ENCODE results near the gene CASZ1.

Gene CASZ1

DNA sequence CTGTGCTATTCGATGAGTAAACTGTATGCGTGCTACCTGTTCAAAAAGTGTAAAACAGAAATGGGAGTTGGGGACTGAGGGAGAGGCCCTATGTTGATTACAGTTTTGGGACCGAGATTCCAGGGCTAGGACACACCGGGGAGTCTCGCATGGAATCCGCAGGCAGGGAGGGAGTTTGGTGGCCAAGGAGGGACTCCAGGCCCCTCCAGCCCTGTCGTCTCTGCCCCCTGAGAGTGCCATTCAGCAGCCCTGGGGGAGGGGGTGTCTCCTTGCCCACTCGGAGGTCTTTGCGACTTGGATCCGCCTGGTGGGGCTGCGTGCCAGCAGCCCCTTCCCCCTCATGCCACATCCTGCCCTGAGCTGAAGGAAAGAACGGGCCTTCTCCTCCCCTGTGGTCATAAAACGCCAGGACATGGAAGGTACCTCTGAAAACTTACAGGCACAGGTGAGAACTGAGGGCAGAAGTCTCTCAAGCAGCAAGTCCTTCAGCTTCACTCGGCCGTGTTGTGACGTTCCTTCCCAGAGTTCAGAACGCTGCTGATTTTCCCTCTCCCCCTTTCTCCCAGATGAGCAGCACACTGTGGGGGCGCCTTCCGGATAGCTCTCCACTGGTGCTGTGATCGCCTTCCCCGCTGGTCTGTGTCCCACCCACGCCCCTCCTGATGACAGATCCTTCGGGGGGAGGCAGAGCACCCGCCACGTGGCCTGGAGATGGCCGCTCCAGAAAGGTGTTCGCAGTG, 180.3 kb downstream of the CASZ1 start:
- no peak for DNase-seq

DNA sequence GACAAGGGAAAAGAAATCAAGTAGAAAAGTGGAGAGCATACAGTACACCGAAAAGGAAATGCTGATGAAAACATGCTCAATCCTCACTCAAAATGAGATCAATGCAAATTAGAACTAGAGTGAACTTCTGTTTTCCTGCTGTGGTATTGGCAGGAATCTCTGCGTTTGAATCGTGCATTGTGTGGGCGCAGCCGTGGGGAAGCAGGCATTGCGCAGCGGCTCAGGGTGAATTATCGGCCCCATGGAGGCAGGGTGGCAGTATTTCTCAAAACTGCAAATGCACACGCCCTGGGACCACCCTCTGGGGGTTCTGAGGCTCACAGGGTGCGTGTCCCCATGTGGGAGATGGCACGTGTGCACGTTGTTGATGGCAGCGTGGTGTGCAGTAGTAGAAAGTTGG, 181.1 kb downstream of the CASZ1 start:
- DNase-seq = no peak

DNA sequence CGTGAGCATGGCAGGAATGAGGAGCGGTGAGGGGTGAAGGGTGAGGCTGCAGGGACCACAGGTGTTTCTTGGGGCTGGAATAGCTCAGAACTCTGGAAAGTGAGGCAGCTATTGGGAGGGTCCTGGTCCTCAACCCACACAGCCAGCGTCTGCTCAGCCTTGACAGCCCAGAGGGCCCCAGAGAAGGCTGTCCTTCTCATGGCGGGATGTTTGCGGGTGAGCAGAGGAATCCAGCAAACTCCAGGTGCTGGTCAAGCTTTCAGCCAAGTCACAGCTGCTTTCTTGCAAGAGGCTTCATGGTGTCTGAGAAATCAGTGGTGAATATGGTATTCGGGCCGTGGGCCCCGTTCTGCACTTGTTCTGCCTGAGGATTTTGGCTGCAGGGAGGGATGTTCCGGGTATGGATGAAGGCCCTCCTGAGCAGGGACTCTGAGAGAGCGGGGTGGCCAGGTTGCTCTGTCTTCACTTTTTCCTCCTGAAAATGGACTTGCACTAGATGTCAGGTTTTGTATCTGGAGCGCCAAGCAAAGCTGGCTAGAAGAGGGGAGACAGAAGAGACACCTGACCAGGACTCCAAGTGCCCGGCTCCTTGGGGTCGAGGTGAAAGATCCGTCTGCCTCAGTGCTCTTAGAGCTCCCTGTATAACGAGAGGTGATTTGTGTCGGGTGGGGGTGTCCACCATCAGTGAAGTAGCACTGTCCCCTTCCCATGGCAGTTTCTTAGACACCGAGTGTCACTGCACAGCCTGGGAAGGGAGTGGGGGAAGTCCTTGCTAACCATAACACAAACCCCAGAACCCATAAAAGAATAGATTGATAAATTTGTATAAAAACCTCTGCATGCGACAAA, 181.8 kb downstream of the CASZ1 start:
- no peak for DNase-seq

DNA sequence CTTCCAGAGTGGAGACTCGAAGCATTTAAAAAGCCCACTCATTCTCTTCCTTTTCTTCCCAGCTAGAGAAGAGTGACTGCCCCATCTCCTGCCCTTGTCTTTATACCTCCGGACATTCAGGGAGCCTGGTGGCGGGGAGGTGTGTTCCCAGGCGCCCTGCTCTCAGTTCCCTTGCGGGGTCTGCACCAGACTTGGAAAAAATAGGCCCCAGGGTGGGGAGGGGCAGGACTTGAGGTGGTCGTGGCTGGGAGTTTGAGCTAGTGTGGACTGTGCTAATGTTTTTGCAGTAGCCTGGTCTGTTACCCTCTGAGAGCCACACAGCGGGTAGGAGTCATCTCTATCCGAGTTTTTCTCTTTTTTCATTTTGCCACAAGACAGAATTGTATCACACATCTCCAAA, 182.6 kb downstream of the CASZ1 start:
- DNase-seq = no peak

DNA sequence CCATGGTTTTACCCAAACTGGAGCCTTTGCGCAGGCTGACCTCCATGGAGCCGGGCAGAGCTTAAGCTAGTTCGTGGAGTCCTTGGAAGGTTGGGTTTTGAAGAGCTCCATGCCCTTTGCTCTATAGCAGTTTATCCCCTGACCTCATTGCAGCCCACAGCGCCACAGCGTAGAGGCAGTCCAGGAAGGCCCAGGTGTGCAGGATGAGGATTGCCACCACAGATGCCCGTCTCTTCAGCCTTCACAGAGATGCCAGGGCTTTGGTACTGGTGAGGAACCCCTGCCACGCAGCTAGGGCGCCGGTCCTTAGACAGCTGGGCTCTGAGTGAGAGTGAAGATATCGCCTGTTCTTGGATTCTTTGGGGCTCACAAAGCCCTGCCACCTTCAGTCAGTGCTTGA, 183.1 kb downstream of the CASZ1 start:
- DNase-seq = no peak

DNA sequence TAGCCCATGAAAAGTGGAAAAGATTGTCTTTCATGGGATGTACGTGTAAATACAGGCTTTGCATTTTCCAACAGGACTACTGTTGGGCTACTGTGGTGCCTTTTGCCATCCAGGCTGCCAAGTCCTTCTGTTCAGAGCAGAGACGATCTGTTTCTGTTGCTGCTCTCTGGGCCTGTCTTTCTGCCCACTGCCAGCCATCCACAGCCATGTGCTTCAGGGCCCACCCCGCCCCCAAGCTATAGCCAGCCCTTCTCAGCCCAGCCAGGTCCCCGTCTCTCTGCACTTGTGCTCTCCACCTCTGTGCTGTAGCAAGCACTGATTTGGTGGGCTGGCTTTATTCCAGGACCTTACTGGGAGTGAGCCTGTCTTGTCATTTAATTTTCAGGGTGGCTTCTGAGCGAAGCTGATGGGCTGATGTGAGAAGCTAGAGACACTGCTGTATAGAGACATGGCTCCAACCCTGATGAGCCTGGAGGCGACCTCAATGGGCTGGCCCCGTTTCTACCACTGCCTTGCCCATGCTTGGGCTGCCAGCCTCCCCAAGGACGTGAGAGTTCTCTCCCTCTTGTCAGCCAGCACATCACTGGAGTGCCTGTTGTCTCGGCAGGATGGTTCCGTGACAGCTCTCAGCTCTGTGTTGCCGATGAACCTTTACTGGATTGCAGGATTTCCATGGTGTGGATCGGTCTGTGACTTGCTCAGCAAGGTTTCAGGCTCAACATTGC, 183.8 kb downstream of the CASZ1 start:
- no peak for DNase-seq

DNA sequence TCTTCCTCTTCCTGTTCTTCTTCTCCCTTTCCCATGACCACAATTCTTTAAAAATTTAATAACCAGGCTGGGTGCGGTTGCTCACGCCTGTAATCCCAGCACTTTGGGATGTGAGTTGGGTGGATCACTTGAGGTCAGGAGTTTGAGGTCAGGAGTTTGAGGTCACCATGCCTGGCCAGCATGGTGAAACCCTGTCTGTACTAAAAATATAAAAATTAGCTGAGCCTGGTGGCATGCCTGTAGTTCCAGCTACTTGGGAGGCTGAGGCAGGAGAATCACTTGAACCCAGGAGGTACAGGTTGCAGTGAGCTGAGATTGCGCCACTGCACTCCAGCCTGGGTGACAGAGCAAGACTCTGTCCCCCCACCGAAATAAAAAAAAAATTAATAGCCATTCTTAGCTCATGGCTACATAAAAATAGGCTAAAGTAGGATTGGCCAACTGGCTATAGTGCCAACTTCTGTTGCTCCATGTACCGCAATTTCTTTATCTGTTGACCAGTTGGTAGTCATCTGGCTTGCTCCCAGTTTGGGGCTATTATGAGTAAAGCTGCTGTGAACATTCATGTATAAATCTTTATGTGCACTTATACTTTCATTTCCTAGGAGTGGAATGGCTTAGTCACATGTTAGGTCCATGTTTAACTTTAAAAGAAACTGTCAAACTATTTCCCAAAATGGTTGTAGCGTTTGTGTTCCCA, 185.4 kb downstream of the CASZ1 start:
- DNase-seq = no peak

DNA sequence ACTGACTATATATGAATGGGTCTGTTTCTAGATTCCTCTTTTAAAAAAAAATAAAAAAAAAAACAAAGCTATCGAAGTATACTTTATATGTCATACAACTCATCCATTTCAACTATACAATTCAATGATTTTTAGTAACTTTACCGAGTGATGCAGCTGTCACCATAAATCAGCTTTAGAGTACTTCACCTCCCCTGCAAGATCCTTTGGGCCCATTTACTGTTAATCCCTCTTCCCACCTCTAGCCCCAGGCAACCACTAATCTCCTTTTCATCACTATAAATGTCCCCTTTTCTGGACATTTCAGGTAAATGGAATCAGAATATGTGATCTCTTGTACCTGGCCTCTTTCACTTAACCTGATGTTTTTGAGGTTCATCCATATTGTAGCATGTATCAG, 187.8 kb downstream of the CASZ1 start:
- no peak for DNase-seq

DNA sequence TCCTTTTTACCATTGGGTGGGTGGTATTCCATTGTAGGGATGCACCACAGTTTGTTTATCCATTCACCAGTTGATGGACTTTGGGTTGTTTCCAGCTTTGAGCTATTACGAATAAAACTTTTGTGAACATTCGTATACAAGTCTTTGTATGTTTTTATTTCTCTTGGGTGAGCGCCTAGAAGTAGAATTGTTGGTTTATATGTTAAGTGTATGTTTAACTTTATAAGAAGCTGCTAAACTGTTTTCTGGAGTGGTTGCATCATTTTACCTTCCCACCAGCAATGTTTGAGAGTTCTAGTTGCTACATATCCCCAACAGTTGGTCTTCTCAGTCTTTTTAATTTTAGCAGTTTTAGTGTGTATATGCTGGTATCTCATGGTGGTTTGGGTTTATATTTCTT, 189.2 kb downstream of the CASZ1 start:
- no peak for DNase-seq

DNA sequence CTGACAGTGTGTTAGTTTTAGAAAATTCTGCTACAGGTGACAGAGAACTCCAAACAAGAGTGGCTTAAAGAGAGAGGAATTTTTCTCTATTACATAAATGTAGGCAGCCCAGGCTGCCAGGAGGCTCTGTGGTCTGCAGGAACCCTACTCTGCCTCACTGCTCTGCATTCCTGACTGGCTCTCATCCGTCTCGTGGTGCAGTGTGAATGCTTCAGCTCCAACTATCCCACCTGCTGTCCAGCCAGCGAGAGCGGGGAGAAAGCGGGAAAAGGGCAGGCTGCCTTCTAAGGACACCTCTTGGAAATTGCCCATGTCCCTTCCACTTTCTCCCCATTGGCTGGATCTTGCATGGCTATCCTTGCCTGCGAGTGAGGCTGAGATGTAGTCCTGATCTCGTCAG, 190.4 kb downstream of the CASZ1 start:
- DNase-seq = no peak

DNA sequence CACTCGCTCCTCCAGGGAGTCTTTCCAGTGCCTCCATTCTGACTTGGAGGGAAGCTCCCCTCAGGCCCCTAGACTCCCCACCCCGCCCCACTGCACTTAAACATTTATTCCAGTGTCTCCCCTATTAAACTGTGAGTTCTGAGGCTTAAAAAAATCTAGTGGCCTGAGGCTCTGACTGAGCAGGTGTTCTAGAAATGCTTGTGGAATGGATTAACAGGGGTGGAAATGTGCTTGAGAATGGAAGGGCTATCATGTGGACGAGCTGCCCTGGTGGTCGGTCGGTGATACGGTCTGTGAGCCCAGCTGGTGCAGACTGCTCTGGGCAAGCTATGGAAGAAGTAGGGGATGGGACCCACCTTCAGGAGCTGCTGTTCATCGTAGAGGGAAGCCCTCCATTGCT, 191.5 kb downstream of the CASZ1 start:
- no peak for DNase-seq

DNA sequence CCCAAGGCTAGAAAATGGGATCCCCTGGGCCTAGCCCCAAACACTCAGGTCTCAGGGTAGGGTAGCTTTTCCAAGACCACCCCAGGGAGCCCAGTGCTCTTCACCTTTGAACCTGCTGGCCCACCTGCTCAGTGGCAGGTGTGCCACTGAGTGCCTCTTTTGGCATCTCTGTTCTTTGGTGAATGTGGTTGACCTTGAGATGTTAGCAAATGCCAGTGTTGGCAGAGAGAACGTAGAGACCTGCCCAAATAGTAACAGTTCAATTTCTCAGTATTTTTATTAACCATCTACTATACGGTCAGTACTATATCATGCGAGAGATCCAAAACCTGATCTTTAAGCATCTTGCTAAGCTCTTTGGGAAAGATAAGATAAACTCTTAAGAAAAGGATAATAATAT, 193.5 kb downstream of the CASZ1 start:
- DNase-seq = no peak

DNA sequence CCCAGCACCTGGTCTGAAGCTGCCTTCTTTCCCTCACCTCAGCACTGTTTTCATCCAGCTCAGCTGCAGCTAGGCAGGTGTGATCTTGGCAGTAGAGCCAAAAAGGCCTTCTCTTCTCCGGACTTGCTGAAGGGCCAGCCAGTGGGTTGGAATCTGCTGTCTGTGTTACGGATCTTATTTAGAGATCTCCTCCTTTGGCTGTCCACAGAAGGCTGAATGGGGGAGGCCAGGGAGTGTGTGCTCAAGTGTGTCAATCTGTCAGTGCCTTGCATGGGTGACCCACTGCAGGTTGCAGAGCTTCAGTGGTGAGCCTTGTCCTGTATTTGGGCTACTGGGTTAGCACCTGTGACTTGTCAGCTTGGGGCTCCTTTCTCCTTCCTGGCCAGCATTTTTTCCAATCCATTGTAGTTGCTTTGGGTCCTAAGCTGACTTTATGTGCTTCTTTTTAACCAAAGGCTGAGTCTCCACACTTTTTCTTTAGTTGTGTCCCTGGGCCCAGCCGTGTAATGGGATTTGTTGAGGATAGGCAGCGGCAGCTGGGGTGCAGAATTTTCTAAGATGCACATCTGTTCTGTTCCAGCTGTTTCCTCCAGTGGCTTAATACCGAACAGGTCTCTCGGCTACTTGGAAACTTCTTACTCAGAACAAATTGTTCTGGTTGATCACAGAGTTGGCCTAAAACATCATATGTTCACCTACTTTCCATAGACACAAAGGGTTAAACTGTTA, 194.9 kb downstream of the CASZ1 start:
- DNase-seq = no peak

DNA sequence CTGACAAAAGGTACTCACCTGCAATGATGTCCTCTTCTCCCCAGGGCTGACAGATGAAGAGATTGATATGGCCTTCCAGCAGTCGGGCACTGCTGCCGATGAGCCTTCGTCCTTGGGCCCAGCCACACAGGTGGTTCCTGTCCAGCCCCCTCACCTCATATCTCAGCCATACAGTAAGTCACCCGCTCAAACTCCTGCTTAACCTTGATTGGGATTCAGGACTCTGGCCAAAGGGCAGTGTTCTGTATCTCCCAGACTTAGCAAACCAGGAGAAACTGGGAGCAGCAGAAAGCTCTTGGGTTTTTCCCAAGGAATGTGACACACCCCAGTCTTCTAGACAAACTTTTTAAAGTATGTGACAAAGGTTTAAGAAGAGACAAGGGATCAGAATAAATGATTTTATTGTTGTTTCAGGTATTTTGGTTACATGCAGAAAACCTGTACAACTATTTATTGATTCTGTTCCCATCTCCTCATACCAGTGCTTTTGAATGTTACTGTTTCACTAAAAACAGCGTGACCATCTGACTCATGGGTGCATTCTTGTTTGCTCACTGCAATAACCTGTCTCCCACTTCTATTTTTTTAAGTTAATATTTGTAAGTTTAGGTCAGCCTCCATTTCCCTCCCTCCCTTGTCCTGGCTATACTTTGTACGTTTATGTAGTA, 197.1 kb downstream of the CASZ1 start:
- DNase-seq = no peak

DNA sequence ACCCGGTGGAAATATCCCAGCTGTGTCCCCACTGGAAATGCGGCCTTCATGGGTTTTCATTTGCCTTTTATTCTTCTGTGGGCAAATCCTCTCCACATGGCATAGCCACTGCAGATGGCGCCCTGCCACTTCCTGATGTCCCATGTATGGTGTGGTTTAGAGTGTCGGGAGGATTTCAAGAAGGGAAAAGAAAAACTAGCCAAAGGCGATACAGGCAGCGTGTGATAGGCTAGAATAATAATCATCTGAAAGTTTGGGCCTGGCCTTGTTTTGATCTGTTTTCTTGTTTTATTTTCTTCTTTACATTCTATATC, 198.1 kb downstream of the CASZ1 start:
- DNase-seq = peak; percentile 23

DNA sequence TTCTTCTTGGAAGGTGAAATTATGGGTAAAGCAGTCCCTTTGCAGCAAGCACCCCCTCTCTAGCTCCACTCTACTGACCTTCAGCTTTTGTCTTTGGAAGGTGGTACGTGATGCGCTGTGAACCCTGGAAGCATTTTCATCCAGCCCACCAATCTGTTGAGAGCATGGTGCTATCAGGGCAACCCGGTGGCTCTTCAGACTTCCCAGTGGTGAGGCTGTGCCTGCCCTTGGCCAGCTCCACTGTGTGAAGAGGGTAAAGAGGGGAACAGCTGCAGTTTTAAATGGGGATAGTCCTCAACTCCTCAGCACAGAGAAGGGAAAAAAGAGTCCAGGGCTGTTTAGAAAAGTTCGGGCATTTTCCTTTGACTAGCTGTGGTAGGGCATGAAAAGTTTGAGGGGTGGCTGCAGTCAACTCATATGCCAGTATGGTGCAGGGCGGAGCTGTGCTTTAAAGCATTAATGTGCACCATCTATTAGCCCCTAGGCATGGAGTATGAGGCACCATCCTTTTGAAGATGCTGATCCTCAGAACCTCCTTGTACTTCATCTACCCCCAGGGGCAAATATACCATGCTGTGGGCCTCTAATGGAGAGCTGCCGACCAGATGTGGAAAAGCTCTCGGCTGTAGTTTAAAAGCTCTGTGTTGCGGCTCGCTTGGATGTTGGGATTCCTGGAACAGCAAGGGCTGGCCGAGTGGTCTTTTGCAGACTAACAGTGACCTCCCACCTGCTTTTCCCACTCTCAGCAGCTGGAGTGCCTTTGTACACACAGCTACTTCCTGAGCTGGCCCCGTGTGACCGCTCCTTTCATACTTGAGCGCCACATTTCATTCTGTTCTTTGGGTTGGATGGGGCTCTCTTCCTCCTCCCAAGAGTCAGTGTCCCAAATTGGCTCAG, 198.7 kb downstream of the CASZ1 start:
- no peak for DNase-seq

DNA sequence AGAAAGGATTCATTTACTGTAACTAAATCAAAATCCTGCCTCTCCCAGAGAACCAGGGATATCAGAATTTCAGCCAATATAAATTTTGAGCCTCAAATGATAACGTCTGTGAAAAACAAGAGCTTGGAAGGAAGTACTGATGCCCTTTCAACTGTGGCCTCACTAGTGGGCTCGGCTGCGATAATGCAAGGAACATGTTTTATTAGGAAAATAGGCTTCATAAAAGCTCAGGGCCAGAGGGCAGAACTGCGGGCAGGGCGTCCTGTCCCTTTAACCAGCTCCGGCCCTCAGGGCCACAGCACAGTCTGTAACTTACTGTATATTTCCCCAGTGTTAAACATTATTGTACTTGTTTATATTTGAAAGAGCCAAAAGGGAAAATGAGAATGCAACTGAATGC, 199.7 kb downstream of the CASZ1 start:
- no peak for DNase-seq

DNA sequence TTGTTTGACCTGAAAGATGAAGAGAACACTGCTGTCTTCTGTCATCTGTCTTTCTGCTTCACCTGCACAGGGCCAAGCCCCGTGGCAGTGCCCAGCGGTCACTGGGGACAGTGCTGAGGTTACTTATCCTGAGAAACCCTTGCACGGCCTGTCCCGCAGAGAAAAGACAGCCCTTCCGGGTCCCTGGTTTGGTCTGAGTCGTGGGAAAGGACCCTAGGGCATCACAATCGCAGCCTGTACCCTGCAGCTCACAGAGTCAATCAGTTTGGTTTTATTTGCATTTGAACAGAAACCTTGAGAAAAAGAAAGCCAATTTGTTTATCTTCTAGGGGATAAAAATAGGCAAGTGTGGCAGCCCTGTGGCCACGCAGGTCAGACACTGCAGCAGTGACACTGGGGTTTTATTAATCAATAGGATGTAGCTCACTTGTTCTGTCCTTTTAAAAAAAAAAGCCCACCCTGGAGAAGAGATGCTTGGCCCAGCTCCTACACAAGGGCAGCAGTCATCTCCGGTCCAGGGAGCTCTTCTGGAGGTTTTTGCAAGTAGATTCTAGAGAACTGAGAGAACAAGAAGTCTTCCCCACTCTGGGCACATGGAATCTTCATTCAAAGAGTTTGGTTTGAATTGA, 201.7 kb downstream of the CASZ1 start:
- no peak for DNase-seq

DNA sequence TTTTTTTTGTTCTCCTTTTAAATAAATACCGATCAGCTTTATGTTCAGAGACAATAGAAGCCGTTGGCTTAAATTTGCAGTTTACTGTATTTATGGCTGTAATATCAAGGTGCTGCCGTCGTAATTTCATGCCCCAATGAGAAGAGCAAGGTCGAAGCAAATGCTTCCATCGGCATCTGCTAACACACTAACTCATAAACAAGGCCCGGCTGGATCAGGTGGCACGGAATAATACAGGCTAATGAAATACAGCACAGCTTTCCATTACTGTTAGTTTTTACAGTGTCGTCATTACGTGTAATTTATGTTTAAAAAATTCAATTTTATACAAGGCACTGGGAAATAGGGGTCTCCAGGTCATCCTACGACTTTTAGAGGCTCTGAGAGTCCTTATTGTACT, 202.7 kb downstream of the CASZ1 start:
- peak; percentile 80 for DNase-seq

DNA sequence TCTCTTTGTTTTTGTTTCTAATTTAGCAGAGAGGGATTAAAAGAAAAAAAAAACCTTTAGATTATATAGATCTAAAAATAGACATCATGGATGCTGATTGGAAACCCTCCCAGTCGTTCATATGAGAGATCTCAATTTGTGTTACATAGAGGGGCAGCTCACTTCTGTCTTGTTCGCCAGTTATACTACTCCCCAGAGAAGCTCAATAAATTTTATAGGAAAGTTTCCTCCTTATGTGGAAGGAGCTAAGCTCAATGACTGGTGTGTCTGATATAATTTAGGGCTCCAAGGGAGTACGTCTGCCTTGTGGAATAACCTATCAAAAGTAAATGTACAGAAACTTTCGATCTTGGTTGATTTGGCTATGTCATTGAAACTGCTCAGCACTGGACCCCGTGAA, 204.1 kb downstream of the CASZ1 start:
- no peak for DNase-seq

DNA sequence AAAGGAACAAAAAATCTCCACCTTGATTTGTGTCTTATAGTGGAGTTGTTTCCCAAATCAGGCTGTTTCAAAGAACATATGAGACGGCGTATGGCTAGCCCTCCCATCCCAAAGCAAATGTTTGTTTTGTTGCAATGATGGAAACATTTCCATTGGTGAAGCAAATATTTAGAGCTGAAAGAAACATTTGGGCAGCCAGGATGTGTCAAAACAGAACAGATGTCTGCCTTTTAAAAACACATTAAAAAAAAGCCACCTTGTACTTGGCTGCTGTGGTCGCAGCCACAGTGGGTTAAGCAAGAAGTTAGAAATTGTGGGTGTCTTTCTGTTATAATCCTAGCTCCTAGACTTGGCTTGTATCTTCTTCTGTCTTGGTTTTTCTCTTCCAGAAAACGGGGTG, 205.4 kb downstream of the CASZ1 start:
- DNase-seq = peak; percentile 67

Measured in NCI-H2171 treated with DMSO at 0.1 percent for 48 hours (cell line).